Nephron progenitor cell (in vitro differentiated cells): ENCODE measurements around the gene C6orf62.

Experiments used
- DNase-seq: peaks from one replicate; pipeline ENCODE4 v3.0.0; 2021
- H3K27ac Mint-ChIP-seq: 2 replicates; pipeline ENCODE4 v1.8.0; 2021; ENCODE audit warnings: mild to moderate bottlenecking, moderate library complexity, mixed read lengths
- H3K27me3 Mint-ChIP-seq: 2 replicates; pipeline ENCODE4 v1.8.0; 2021; ENCODE audit warnings: mild to moderate bottlenecking, low read depth, mixed read lengths; ENCODE audit not compliant: poor library complexity
- H3K36me3 Mint-ChIP-seq: 2 replicates; pipeline ENCODE4 v1.8.0; 2021; ENCODE audit warnings: low read depth, mixed read lengths
- H3K4me1 Mint-ChIP-seq: 2 replicates; pipeline ENCODE4 v1.8.0; 2021; ENCODE audit warnings: mixed read lengths
- H3K4me3 Mint-ChIP-seq: 2 replicates; pipeline ENCODE4 v1.8.0; 2021; ENCODE audit warnings: mild to moderate bottlenecking, moderate library complexity, mixed read lengths
- H3K9me3 Mint-ChIP-seq: 2 replicates; pipeline ENCODE4 v1.8.0; 2021; ENCODE audit warnings: mild to moderate bottlenecking, moderate library complexity, mixed read lengths
- TF ChIP-seq, protein P1 (sequence below): fragments of 200-600 bp; sonication (generic); IDR thresholded peaks from 2 replicates; pipeline ENCODE4 v1.5.0; 2021; ENCODE audit warnings: antibody characterized with exemption

The C6orf62 gene

DNA sequence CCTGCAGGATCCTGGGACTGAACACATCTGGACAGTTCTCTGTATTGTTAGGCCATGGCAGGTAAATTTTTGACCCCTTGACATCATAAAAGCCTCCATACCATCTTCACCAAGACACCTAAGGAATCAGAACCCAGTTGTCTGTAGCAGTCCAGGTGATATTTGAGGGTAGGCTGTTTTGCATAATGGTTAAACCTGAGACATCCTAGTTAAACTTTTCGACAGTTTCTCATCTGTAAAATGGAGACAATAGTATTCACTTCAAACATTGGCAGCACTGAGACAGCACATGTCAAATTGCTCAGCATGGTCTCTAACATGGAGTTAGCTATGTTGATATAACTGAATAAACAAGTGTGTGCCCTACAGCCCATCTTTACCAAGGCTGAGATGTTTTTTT, 24.8 kb downstream of the C6orf62 start:
- Mint-ChIP-seq H3K4me3 (no peak overlapping the region), H3K9me3 (no peaks in the 10 kb centered on the region), H3K27ac (no peak overlapping the region), H3K36me3 (peaks cover 13% of the 10 kb centered on the region), H3K4me1 (peaks cover 5% of the 10 kb centered on the region), H3K27me3 (no peaks in the 10 kb centered on the region)
- TF ChIP-seq, protein P1, sequence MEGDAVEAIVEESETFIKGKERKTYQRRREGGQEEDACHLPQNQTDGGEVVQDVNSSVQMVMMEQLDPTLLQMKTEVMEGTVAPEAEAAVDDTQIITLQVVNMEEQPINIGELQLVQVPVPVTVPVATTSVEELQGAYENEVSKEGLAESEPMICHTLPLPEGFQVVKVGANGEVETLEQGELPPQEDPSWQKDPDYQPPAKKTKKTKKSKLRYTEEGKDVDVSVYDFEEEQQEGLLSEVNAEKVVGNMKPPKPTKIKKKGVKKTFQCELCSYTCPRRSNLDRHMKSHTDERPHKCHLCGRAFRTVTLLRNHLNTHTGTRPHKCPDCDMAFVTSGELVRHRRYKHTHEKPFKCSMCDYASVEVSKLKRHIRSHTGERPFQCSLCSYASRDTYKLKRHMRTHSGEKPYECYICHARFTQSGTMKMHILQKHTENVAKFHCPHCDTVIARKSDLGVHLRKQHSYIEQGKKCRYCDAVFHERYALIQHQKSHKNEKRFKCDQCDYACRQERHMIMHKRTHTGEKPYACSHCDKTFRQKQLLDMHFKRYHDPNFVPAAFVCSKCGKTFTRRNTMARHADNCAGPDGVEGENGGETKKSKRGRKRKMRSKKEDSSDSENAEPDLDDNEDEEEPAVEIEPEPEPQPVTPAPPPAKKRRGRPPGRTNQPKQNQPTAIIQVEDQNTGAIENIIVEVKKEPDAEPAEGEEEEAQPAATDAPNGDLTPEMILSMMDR = no peak
- no peak for DNase-seq

DNA sequence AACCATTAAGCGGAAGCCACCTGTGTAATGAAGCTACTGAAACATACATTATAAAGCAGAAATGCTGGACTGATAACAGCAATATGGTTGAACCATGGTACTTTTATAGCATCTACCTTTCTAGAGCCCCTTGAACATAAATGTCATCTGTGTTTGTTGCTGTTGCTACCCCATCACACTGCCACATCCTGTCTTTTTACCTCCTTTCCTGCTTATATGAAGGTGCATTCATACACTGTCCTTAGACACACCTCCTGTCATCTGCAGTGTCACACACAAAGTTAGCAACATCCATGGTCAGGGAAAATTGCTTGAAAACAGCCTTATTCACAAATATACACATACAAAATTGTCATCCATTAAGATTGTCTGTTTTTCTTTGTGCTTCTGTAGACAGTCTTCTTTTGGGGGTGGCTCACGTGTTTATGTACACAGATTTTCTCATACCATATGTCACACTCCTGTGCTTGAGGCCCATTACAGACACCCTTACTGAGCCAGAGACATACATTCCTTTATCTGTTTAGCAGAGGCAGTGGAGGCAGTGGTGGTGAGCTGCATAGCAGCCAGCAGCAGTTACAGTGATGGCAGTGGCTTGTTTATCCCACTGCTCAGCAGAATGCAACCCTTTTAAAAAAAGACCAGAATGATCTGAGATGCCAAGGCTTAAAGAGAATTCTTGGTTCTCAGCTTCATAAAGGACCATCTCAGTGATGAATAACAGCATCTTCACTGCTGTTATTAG, 25.9 kb downstream of the C6orf62 start:
- Mint-ChIP-seq H3K4me3 (no peak overlapping the region), H3K27ac (peak overlapping the region; percentile 41), H3K9me3 (no peaks in the 10 kb centered on the region), H3K36me3 (peaks cover 4% of the 10 kb centered on the region), H3K27me3 (no peaks in the 10 kb centered on the region), H3K4me1 (peaks cover 5% of the 10 kb centered on the region)
- TF ChIP-seq, protein P1 = no peak
- DNase-seq = no peak

DNA sequence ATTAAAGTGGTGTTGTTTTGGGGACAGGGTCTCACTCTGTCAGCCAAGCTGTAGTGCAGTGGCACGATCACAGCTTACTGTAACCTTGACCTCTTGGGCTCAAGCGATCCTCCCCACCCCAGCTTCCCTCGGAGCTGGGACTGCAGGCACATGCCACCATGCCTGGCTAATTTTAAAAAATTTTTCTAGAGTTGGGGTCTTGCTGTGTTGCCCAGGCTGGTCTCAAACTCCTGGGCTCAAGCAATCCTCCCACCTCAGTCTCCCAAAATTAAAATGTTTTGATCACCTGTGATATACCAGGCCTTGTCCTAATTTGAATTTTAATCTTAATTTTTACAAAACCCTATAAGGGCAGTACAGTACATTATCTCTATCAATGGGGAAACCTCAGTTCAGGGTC, 26.5 kb downstream of the C6orf62 start:
- TF ChIP-seq, protein P1 = no peak
- Mint-ChIP-seq H3K27me3 (no peaks in the 10 kb centered on the region), H3K9me3 (no peaks in the 10 kb centered on the region)

DNA sequence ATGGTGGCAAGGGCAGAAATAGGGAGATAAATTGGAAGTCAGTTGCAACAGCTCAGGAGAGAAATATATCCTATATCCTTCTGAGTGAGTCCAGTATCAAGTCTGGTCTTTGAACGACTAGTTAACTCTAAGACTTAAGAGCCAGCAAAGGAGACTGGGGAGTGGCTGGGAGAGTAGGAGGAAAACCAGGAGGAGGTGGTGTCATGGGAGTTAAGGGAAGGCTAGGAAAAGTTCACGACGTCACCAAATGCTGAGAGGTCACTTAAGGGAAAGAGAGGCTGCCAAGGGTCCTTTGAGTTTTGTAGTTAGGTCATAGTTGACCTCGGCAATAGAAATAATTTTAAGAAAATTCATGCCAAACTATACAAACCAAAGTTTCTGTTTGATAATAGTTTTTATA, 27.0 kb downstream of the C6orf62 start:
- TF ChIP-seq, protein P1 = no peak
- H3K27me3 Mint-ChIP-seq = no peaks in the 10 kb centered on the region
- H3K4me1 Mint-ChIP-seq = peaks cover 5% of the 10 kb centered on the region
- no peaks in the 10 kb centered on the region for H3K9me3 Mint-ChIP-seq
- H3K36me3 Mint-ChIP-seq = peaks cover 7% of the 10 kb centered on the region
- no peak for DNase-seq
- H3K4me3 Mint-ChIP-seq = no peak overlapping the region
- no peak overlapping the region for H3K27ac Mint-ChIP-seq

More for the DNA sequence above, 26.5 kb downstream of the C6orf62 start:
- peaks cover 3% of the 10 kb centered on the region for H3K36me3 Mint-ChIP-seq
- peaks cover 5% of the 10 kb centered on the region for H3K4me1 Mint-ChIP-seq
- H3K4me3 Mint-ChIP-seq = no peak overlapping the region
- no peak overlapping the region for H3K27ac Mint-ChIP-seq
- DNase-seq = no peak

DNA sequence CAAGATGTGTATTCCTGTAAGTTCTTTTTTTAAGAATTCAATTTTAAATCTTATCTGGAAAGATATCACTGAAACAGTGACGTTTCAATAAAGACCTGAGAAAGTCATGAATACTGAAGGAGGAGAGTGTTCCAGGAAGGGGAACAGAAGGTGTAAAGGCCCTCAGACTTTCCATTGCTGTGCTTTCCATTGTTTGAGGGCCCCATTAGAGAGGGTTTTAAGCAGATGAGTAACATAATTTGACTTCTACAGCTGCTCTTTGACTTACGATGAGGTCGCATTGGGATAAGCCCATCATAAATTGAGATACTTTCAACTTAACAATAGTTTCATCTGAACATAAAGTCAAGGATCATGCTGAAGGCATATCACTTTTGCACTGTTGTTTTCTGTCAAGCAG, 27.4 kb downstream of the C6orf62 start:
- H3K4me1 Mint-ChIP-seq = peaks cover 5% of the 10 kb centered on the region
- no peak overlapping the region for H3K4me3 Mint-ChIP-seq
- no peak for DNase-seq
- H3K36me3 Mint-ChIP-seq = peaks cover 11% of the 10 kb centered on the region
- H3K27ac Mint-ChIP-seq = no peak overlapping the region
- H3K9me3 Mint-ChIP-seq = no peaks in the 10 kb centered on the region
- peaks cover under 1% of the 10 kb centered on the region for H3K27me3 Mint-ChIP-seq
- TF ChIP-seq, protein P1 = no peak

DNA sequence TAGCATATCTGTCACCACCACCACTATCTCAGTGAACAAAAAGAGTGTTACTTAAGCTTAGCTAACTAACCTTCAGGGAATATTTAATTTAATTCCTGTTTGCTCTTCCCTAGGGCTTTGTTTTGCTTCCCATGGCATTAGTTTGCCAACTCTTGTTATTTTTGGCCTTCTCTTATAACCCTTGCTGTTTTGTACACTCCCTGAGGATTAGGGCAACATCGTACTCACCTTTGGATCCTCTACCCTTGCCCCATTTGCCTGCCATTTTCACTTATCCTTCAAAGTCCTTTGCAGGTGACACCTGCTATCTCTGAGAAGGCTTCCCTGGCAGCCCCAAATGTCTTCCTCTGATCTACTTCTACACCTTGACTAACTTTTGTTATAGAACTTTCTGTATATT, 28.4 kb downstream of the C6orf62 start:
- H3K4me3 Mint-ChIP-seq = no peak overlapping the region
- peaks cover 5% of the 10 kb centered on the region for H3K4me1 Mint-ChIP-seq
- peaks cover 12% of the 10 kb centered on the region for H3K36me3 Mint-ChIP-seq
- DNase-seq = no peak
- H3K27ac Mint-ChIP-seq = no peak overlapping the region
- H3K27me3 Mint-ChIP-seq = peaks cover 3% of the 10 kb centered on the region
- no peaks in the 10 kb centered on the region for H3K9me3 Mint-ChIP-seq
- TF ChIP-seq, protein P1 = no peak
